Endothelial cell of umbilical vein (primary cell): Measurements from ENCODE around the gene MACROD2. TPM values are rescaled to one million over a fixed set of nuclear protein-coding genes. Genes with fewer than 3 reads are reported as not detected.

Source experiments
- BruUV-seq: library from RNA; stranded (reverse); fragments of 400-500 nt; replicated peaks from 2 replicates; lab custom pipeline; 2021; lab: Mats Ljungman, UMichigan
- CTCF ChIA-PET: fragments of 300-600, 350-600 bp; sonication (Branson Sonifier 250); formaldehyde crosslinking; loops from one replicate; lab custom pipeline; 2021; ENCODE audit warnings: antibody characterized with exemption, inconsistent platforms; lab: Charles Lee
- POLR2A ChIA-PET: fragments of 300-600, 350-600 bp; sonication (Branson Sonifier 250); formaldehyde crosslinking; loops from one replicate; lab custom pipeline; 2021; ENCODE audit warnings: antibody characterized with exemption, inconsistent platforms; lab: Charles Lee
- DNase-seq: peaks from one replicate; pipeline ENCODE4 v3.0.0-alpha.2; 2011; ENCODE audit warnings: low read depth, low spot score
- FAIRE-seq: peaks from 2 replicates; lab custom pipeline; 2011; peaks lifted over from hg19 to GRCh38; lab: Jason Lieb, UNC
- H2AFZ ChIP-seq: 2 replicates; pipeline ENCODE4 v1.6.0; 2012; ENCODE audit warnings: low read depth, low read length, control low read depth, inconsistent platforms
- H3K27ac ChIP-seq: 2 replicates; pipeline ENCODE4 v1.5.1; 2011; ENCODE audit warnings: low read depth, mild to moderate bottlenecking, control low read depth, low read length, moderate library complexity; ENCODE audit not compliant: insufficient read depth
- H3K27me3 ChIP-seq, 2 experiments: 2 replicates each; pipeline versions ENCODE4 v1.6.0 to v1.6.1; 2011; ENCODE audit warnings: low read length in 2 of 2, mixed read lengths in 1 of 2; ENCODE audit not compliant: control insufficient read depth in 2 of 2, insufficient read depth in 2 of 2
- H3K36me3 ChIP-seq, 2 experiments: 2 replicates in 1 of 2; 3 replicates in 1 of 2; pipeline ENCODE4 v1.5.1; 2011; ENCODE audit warnings: low read length in 2 of 2, mild to moderate bottlenecking in 1 of 2, moderate library complexity in 1 of 2; ENCODE audit not compliant: control insufficient read depth in 2 of 2, insufficient read depth in 2 of 2; ENCODE audit errors: extremely low read depth in 1 of 2
- H3K4me1 ChIP-seq: 3 replicates; pipeline ENCODE4 v1.5.1; 2011; ENCODE audit warnings: mild to moderate bottlenecking, low read length; ENCODE audit not compliant: control insufficient read depth, insufficient read depth; ENCODE audit errors: extremely low read depth
- H3K4me2 ChIP-seq: 2 replicates; pipeline ENCODE4 v1.6.1; 2011; ENCODE audit warnings: low read length, control low read depth, mixed read lengths; ENCODE audit not compliant: insufficient read depth
- H3K4me3 ChIP-seq, 3 experiments: fragments of 200-600 bp in 1 of 3; sonication (generic), shearing (Covaris generic) in 1 of 3; replicated peaks in 1 of 3; 2 replicates each; pipeline ENCODE4 v1.5.1; 2011 to 2016; ENCODE audit warnings: control low read depth in 3 of 3, low read length in 3 of 3, mild to moderate bottlenecking in 2 of 3, inconsistent platforms in 1 of 3, low read depth in 1 of 3, moderate library complexity in 1 of 3; ENCODE audit not compliant: insufficient read depth in 1 of 3
- H3K79me2 ChIP-seq: 2 replicates; pipeline ENCODE4 v1.6.0; 2012; ENCODE audit warnings: low read length, inconsistent platforms; ENCODE audit not compliant: control insufficient read depth, insufficient read depth
- H3K9ac ChIP-seq: replicated peaks from 2 replicates; pipeline ENCODE3; 2011; ENCODE audit warnings: low read length, control low read depth; ENCODE audit not compliant: insufficient read depth; ENCODE audit errors: extremely low read depth
- H3K9me1 ChIP-seq: replicated peaks from 3 replicates; pipeline ENCODE4 v1.6.0; 2011; ENCODE audit warnings: mild to moderate bottlenecking, low read length; ENCODE audit not compliant: control insufficient read depth, insufficient read depth; ENCODE audit errors: extremely low read depth
- H3K9me3 ChIP-seq: replicated peaks from 2 replicates; pipeline ENCODE4 v1.5.1; 2012; ENCODE audit warnings: low read length, inconsistent platforms; ENCODE audit not compliant: control insufficient read depth, insufficient read depth
- H4K20me1 ChIP-seq: replicated peaks from 2 replicates; pipeline ENCODE3; 2011; ENCODE audit warnings: mild to moderate bottlenecking, low read length; ENCODE audit not compliant: control insufficient read depth, insufficient read depth; ENCODE audit errors: extremely low read depth
- CTCF ChIP-seq, 2 donors: IDR thresholded peaks; 1 replicate in 1 of 2; 2 replicates in 1 of 2; pipeline ENCODE4 v1.5.1; 2011; ENCODE audit warnings: low read length in 2 of 2, mild to moderate bottlenecking in 2 of 2, moderate library complexity in 2 of 2, control low read depth in 1 of 2, inconsistent platforms in 1 of 2, low read depth in 1 of 2; ENCODE audit not compliant: insufficient read depth in 1 of 2; ENCODE audit errors: extremely low read depth in 1 of 2
- EZH2 ChIP-seq: IDR thresholded peaks from 2 replicates; pipeline ENCODE4 v1.6.1; 2012; ENCODE audit warnings: borderline replicate concordance, low read depth, mild to moderate bottlenecking, moderate library complexity, low read length, inconsistent platforms; ENCODE audit not compliant: severe bottlenecking
- FOS ChIP-seq: IDR thresholded peaks from 2 replicates; pipeline ENCODE4 v1.6.1; 2011; ENCODE audit warnings: mild to moderate bottlenecking, low read length, moderate library complexity, borderline replicate concordance; ENCODE audit not compliant: insufficient read depth
- GATA2 ChIP-seq: IDR thresholded peaks from 2 replicates; pipeline ENCODE4 v1.7.0; 2011; ENCODE audit warnings: low read depth, mild to moderate bottlenecking, moderate library complexity, mixed read lengths, low read length; ENCODE audit not compliant: insufficient read length, insufficient read depth
- JUN ChIP-seq: IDR thresholded peaks from 2 replicates; pipeline ENCODE4 v1.6.1; 2011; ENCODE audit warnings: borderline replicate concordance, low read depth; ENCODE audit not compliant: insufficient read length, insufficient read depth
- MYC ChIP-seq: IDR thresholded peaks from one replicate; pipeline ENCODE4 v1.6.1; 2011; ENCODE audit warnings: mild to moderate bottlenecking, low read depth, low read length
- dilution Hi-C: fragments of 300-500 bp; cut with MboI; formaldehyde crosslinking; loops from one replicate; pipeline ENCODE4 v1.15.0; 2019; ENCODE audit warnings: low sequenced_read_pairs; ENCODE audit not compliant: extremely low pct_ligation_motif_present
- intact Hi-C: fragments of 100-400 bp; cut with micrococcal nuclease; formaldehyde crosslinking; loops from one replicate; pipeline ENCODE4 v1.10.0; 2022
- polyA plus RNA-seq, 4 experiments: library from polyadenylated mRNA; depleted of rRNA in 3 of 4; stranded (reverse) in 3 of 4; unstranded in 1 of 4; fragments of >200 nt; gene quantifications; 2 replicates each; pipeline versions ENCODE4 v1.2.1 to v1.2.3, GENCODE V29; 2011 to 2012; ENCODE audit warnings: missing spikeins in 1 of 4
- total RNA-seq: library from RNA; stranded (reverse); gene quantifications from 2 replicates; pipeline ENCODE4 v1.2.3, GENCODE V29; 2021

The MACROD2 gene
- total and polyA plus RNA-seq, 2 donors (not counting 3 experiments of a cell fraction or from before 2014, with no cell fraction given), result 0.11 to 0.73 TPM

- H3K9ac ChIP-seq, result no peak overlapping the region
- ChIA-PET POLR2A (no interaction called here), CTCF (no interaction called here)
- no peaks in the 10 kb centered on the region for H3K9me3 ChIP-seq
- FAIRE-seq, result no peak
- H3K4me2 ChIP-seq, result no peak overlapping the region
- DNase-seq, result no peak
- no peaks in the 10 kb centered on the region for H3K27me3 ChIP-seq
- dilution Hi-C loops, result no loop called here
- no peaks in the 10 kb centered on the region for H3K79me2 ChIP-seq
- H3K9me1 ChIP-seq, result no peaks in the 10 kb centered on the region
- H3K4me1 ChIP-seq, result no peaks in the 10 kb centered on the region
- no peaks in the 10 kb centered on the region for H4K20me1 ChIP-seq
- H3K4me3 ChIP-seq, result no peak overlapping the region
- intact Hi-C loops, result no loop called here
- H3K36me3 ChIP-seq, result no peaks in the 10 kb centered on the region
- H3K27ac ChIP-seq, result no peak overlapping the region
- H2AFZ ChIP-seq, result no peak overlapping the region
- TF ChIP-seq EZH2 (no peak), GATA2 (no peak), FOS (no peak), MYC (no peak), CTCF (IDR thresholded peaks at IDR 0.05; ENCODE audit: extremely low read depth in 1 of 2, insufficient read depth in 1 of 2, low read depth in 1 of 2, low read length in 2 of 2) (no peak), JUN (no peak)
- BruUV-seq, result no TSS peak
These were observed 1852.8 kb downstream of the MACROD2 start for GRCh38 chr20:15848126-15848525.
